ENCODE results near the gene DOLK. TPM values are rescaled to one million over a fixed set of nuclear protein-coding genes. Genes with fewer than 3 reads are reported as not detected.

The DOLK gene
- total RNA-seq, 1 donor from 2014 or later, result 9.8 TPM

Other genes with a start within 250 kb of the DOLK start
- gene PKN3, start 245.1 kb downstream of the DOLK start, total RNA-seq, result 6.2 TPM
- gene ZDHHC12, start 223.5 kb downstream of the DOLK start, total RNA-seq, result 7.4 TPM
- gene ZER1, start 175.7 kb downstream of the DOLK start, total RNA-seq, result 51.8 TPM
- gene TBC1D13, start 160.3 kb downstream of the DOLK start, total RNA-seq, result 15.7 TPM
- 47.1 TPM for gene ENDOG, start 129.1 kb downstream of the DOLK start, total RNA-seq
- 18.0 TPM for gene SPOUT1, start 117.8 kb downstream of the DOLK start, total RNA-seq
- gene KYAT1, start 65.7 kb downstream of the DOLK start, total RNA-seq, result 9.2 TPM
- 24.2 TPM for gene LRRC8A, start 65.5 kb downstream of the DOLK start, total RNA-seq
- 21.9 TPM for gene PHYHD1, start 26.6 kb downstream of the DOLK start, total RNA-seq
- 36.3 TPM for gene NUP188, start 96 bp upstream of the DOLK start, total RNA-seq
- 40.6 TPM for gene SH3GLB2, start 80.7 kb upstream of the DOLK start, total RNA-seq
- 39.3 TPM for gene MIGA2, start 89.0 kb upstream of the DOLK start, total RNA-seq
- gene DOLPP1, start 133.5 kb upstream of the DOLK start, total RNA-seq, result 4.8 TPM
- gene CRAT, start 163.2 kb upstream of the DOLK start, total RNA-seq, result 68.1 TPM
- gene PTPA, start 163.8 kb upstream of the DOLK start, total RNA-seq, result 204 TPM
- 12.6 TPM for gene IER5L, start 230.7 kb upstream of the DOLK start, total RNA-seq

Data from cardiac septum (tissue), 1 donor.